Ovary (tissue), 3 donors: ENCODE data around the gene MCM9.

ENCODE experiments used
- POLR2A ChIP-seq: fragments of 450-650 bp; IDR thresholded peaks from one replicate; pipeline ENCODE4 v1.6.1; 2017; ENCODE audit warnings: antibody characterized with exemption, mild to moderate bottlenecking, moderate library complexity
- TF ChIP-seq, protein P1 (sequence below), 3 donors: fragments of 450-650 bp in 2 of 3; fragments of 200-600 bp in 1 of 3; IDR thresholded peaks; one replicate each; pipeline versions ENCODE4 v1.5.1 to v1.8.0; 2016 to 2022; ENCODE audit warnings: antibody characterized with exemption in 3 of 3, mild to moderate bottlenecking in 1 of 3
- donor health status: DM: no; HTN: no; CAD: no.

DNA sequence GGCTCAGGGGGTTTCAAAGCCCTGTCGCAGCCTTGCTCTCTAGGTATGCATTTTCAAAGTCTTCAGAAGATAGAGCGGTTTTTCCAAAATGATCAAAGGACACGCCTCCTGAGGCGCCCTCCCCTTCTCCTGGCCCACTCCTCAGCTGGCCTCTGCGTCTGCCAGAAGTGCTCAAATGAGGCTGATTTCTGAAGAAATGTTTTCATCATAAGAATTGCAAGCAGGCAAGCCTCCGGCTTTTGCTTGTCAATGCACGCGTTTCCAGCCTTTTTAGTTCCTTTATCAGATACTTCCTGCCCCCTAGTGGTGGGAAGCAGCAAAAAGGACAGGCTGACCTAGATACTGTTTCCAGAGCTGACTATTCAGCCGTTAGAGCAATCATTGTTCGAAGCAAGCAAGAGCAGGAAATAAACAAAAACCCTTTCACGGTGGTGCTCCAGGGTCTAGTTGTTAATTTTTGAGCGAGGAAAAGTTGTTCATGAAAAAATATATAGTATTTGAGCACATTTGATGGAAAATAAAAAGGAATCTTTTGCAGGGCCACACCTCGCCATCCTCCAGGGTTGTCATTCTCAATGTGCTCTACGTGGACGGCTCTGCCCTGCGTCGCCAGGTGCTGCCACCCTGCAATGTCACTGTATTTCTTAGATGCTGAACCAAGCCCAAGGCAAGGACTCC, 134.4 kb downstream of the MCM9 start:
- TF ChIP-seq, protein P1, sequence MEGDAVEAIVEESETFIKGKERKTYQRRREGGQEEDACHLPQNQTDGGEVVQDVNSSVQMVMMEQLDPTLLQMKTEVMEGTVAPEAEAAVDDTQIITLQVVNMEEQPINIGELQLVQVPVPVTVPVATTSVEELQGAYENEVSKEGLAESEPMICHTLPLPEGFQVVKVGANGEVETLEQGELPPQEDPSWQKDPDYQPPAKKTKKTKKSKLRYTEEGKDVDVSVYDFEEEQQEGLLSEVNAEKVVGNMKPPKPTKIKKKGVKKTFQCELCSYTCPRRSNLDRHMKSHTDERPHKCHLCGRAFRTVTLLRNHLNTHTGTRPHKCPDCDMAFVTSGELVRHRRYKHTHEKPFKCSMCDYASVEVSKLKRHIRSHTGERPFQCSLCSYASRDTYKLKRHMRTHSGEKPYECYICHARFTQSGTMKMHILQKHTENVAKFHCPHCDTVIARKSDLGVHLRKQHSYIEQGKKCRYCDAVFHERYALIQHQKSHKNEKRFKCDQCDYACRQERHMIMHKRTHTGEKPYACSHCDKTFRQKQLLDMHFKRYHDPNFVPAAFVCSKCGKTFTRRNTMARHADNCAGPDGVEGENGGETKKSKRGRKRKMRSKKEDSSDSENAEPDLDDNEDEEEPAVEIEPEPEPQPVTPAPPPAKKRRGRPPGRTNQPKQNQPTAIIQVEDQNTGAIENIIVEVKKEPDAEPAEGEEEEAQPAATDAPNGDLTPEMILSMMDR (IDR thresholded peaks at IDR 0.05) = peak; percentile 61 to 87 (median 73)
- no peak for TF ChIP-seq POLR2A
